ENCODE results near the gene GPR35.

Gene GPR35

DNA sequence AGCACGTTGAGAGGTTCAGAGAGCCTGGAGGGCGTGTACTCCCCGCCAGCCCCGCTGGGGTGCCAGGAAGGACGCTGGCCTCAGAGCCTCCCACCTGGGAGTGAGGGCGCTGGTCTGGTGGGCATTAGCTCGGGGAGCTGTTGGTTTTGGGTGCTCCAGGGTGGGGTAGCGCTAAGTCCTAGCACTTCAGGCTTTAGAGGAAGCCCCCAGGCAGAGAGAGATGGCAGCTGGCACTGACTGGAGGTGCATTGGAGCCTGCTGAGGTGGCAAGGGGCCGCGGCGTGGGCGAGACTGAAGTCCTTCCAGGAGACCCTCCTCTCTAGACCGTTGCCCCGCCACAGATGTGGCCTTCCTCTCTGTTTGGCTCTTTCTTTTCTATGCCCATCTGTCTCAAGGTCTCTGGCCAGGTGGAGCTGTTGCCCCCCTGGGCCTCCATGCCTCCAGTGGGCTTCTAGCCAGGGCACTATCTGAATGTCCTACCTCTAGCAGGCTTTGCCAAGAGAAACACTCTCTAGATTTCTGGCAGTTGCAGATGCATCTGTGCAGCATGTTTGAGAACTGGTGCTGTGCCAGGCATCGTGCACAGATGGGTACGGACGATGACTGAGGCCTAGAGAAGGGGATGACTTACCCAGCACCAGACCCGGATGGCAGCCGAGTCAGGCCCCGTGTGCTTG is 32.1 kb upstream of the GPR35 start:
- no peak overlapping the region for H2BK5ac ChIP-seq (ENCODE audit: low read depth, low read length, poor library complexity, severe bottlenecking)
- no peak overlapping the region for H2BK120ac ChIP-seq (ENCODE audit: low read depth, low read length)
- H2BK12ac ChIP-seq (ENCODE audit: low read length in 2 of 2): no peak overlapping the region
- H2BK15ac ChIP-seq (ENCODE audit: low read depth, poor library complexity, severe bottlenecking): no peak overlapping the region
- peaks cover 18% of the 10 kb centered on the region for H3K4me1 ChIP-seq (ENCODE audit: control insufficient read depth, insufficient read depth, low read depth, low read length)
- no peak overlapping the region for H4K91ac ChIP-seq (ENCODE audit: low read length)
- H3K4me3 ChIP-seq (ENCODE audit: insufficient read depth in 1 of 2, low read depth in 1 of 2, low read length in 2 of 2): no peak overlapping the region
- H3K18ac ChIP-seq (ENCODE audit: low read depth in 1 of 2, low read length in 2 of 2): no peak overlapping the region
- peaks cover 77% of the 10 kb centered on the region for H3K79me1 ChIP-seq (replicated peaks; ENCODE audit: low read length, poor library complexity, severe bottlenecking)
- no peak overlapping the region for H3K27ac ChIP-seq (ENCODE audit: low read length, poor library complexity, severe bottlenecking)
- no peaks in the 10 kb centered on the region for H3K9me3 ChIP-seq (ENCODE audit: control insufficient read depth, low read length)
- no peak overlapping the region for H3K4ac ChIP-seq (ENCODE audit: low read depth in 1 of 2, low read length in 2 of 2)
- no peak overlapping the region for H4K8ac ChIP-seq (ENCODE audit: low read length)
- no peak for DNase-seq
- H3K4me2 ChIP-seq (ENCODE audit: low read length, poor library complexity, severe bottlenecking): no peak overlapping the region
- no peaks in the 10 kb centered on the region for H3K27me3 ChIP-seq (ENCODE audit: control insufficient read depth in 1 of 2, insufficient read depth in 1 of 2, low read length in 2 of 2)
- H2AK5ac ChIP-seq (ENCODE audit: low read length, severe bottlenecking): no peak overlapping the region
- 97% methylated on average over 20 of the region's 20 CpGs for WGBS
- H2AFZ ChIP-seq (ENCODE audit: low read depth, low read length): no peak overlapping the region
- no peak overlapping the region for H3K14ac ChIP-seq (ENCODE audit: low read length in 2 of 2)
- peaks cover 38 to 84% of the 10 kb centered on the region in 2 experiments for H3K36me3 ChIP-seq (ENCODE audit: control insufficient read depth in 1 of 2, insufficient read depth in 2 of 2, low read depth in 1 of 2, low read length in 2 of 2)
- no peak overlapping the region for H3K23ac ChIP-seq (ENCODE audit: low read length in 2 of 2)
- no peak overlapping the region for H3K9ac ChIP-seq (ENCODE audit: low read length)

- Histone ChIP-seq H3K23ac (ENCODE audit: low read length in 2 of 2) (no peak overlapping the region), H2BK15ac (ENCODE audit: low read depth, poor library complexity, severe bottlenecking) (no peak overlapping the region), H3K4me2 (ENCODE audit: low read length, poor library complexity, severe bottlenecking) (no peak overlapping the region), H3K27ac (ENCODE audit: low read length, poor library complexity, severe bottlenecking) (no peak overlapping the region), H3K36me3 (ENCODE audit: control insufficient read depth in 1 of 2, insufficient read depth in 2 of 2, low read depth in 1 of 2, low read length in 2 of 2) (peaks cover 42 to 91% of the 10 kb centered on the region in 2 experiments), H3K14ac (ENCODE audit: low read length in 2 of 2) (no peak overlapping the region), H3K4me1 (ENCODE audit: control insufficient read depth, insufficient read depth, low read depth, low read length) (peaks cover 13% of the 10 kb centered on the region), H3K9ac (ENCODE audit: low read length) (no peak overlapping the region), H3K27me3 (ENCODE audit: control insufficient read depth in 1 of 2, insufficient read depth in 1 of 2, low read length in 2 of 2) (no peaks in the 10 kb centered on the region), H2AK5ac (ENCODE audit: low read length, severe bottlenecking) (no peak overlapping the region), H3K79me1 (replicated peaks; ENCODE audit: low read length, poor library complexity, severe bottlenecking) (peaks cover 74% of the 10 kb centered on the region), H2BK12ac (ENCODE audit: low read length in 2 of 2) (no peak overlapping the region), H4K8ac (ENCODE audit: low read length) (no peak overlapping the region), H3K4me3 (ENCODE audit: insufficient read depth in 1 of 2, low read depth in 1 of 2, low read length in 2 of 2) (no peak overlapping the region), H2BK5ac (ENCODE audit: low read depth, low read length, poor library complexity, severe bottlenecking) (no peak overlapping the region), H2BK120ac (ENCODE audit: low read depth, low read length) (no peak overlapping the region), H3K4ac (ENCODE audit: low read depth in 1 of 2, low read length in 2 of 2) (no peak overlapping the region), H3K18ac (ENCODE audit: low read depth in 1 of 2, low read length in 2 of 2) (no peak overlapping the region), H3K9me3 (ENCODE audit: control insufficient read depth, low read length) (no peaks in the 10 kb centered on the region), H4K91ac (ENCODE audit: low read length) (no peak overlapping the region), H2AFZ (ENCODE audit: low read depth, low read length) (no peak overlapping the region)
- WGBS: 97% methylated on average over 19 of the region's 19 CpGs
- no peak for DNase-seq
Observed at GRCh38 chr2:240593703-240594451, 31.4 kb upstream of the GPR35 start.

- no peak for DNase-seq
- Histone ChIP-seq H3K79me1 (replicated peaks; ENCODE audit: low read length, poor library complexity, severe bottlenecking) (peaks cover 74% of the 10 kb centered on the region), H4K8ac (ENCODE audit: low read length) (no peak overlapping the region), H3K9ac (ENCODE audit: low read length) (no peak overlapping the region), H4K91ac (ENCODE audit: low read length) (no peak overlapping the region), H3K9me3 (ENCODE audit: control insufficient read depth, low read length) (no peaks in the 10 kb centered on the region), H3K27ac (ENCODE audit: low read length, poor library complexity, severe bottlenecking) (no peak overlapping the region), H3K4me3 (ENCODE audit: insufficient read depth in 1 of 2, low read depth in 1 of 2, low read length in 2 of 2) (no peak overlapping the region), H3K4me1 (ENCODE audit: control insufficient read depth, insufficient read depth, low read depth, low read length) (peaks cover 6% of the 10 kb centered on the region), H2BK120ac (ENCODE audit: low read depth, low read length) (no peak overlapping the region), H3K4me2 (ENCODE audit: low read length, poor library complexity, severe bottlenecking) (no peak overlapping the region), H2AK5ac (ENCODE audit: low read length, severe bottlenecking) (no peak overlapping the region), H2AFZ (ENCODE audit: low read depth, low read length) (no peak overlapping the region), H2BK12ac (ENCODE audit: low read length in 2 of 2) (no peak overlapping the region), H3K27me3 (ENCODE audit: control insufficient read depth in 1 of 2, insufficient read depth in 1 of 2, low read length in 2 of 2) (no peaks in the 10 kb centered on the region), H3K18ac (ENCODE audit: low read depth in 1 of 2, low read length in 2 of 2) (no peak overlapping the region), H3K4ac (ENCODE audit: low read depth in 1 of 2, low read length in 2 of 2) (no peak overlapping the region), H2BK15ac (ENCODE audit: low read depth, poor library complexity, severe bottlenecking) (no peak overlapping the region), H3K36me3 (ENCODE audit: control insufficient read depth in 1 of 2, insufficient read depth in 2 of 2, low read depth in 1 of 2, low read length in 2 of 2) (peaks cover 45 to 99% of the 10 kb centered on the region in 2 experiments), H3K14ac (ENCODE audit: low read length in 2 of 2) (no peak overlapping the region), H2BK5ac (ENCODE audit: low read depth, low read length, poor library complexity, severe bottlenecking) (no peak overlapping the region), H3K23ac (ENCODE audit: low read length in 2 of 2) (no peak overlapping the region)
- WGBS: 96% methylated on average over 34 of the region's 34 CpGs
Observed at GRCh38 chr2:240594511-240595380, 30.5 kb upstream of the GPR35 start.
